NT2/D1 (cell line): ENCODE data around the gene ARMH2.

Experiments
- DNase-seq: peaks from one replicate; pipeline ENCODE4 v3.0.0-alpha.2; 2011; ENCODE audit warnings: low read depth, low spot score
- H3K27me3 ChIP-seq: 2 replicates; pipeline ENCODE4 v1.6.0; 2011; ENCODE audit warnings: mild to moderate bottlenecking; ENCODE audit not compliant: insufficient read length, insufficient read depth
- H3K36me3 ChIP-seq: 2 replicates; pipeline ENCODE4 v1.6.1; 2011; ENCODE audit warnings: mild to moderate bottlenecking, low read length, mixed read lengths; ENCODE audit not compliant: insufficient read depth, insufficient read length
- H3K4me1 ChIP-seq: 2 replicates; pipeline ENCODE4 v1.5.1; 2011; ENCODE audit not compliant: insufficient read depth, insufficient read length
- H3K4me3 ChIP-seq: 2 replicates; pipeline ENCODE4 v1.5.1; 2011; ENCODE audit warnings: low read depth; ENCODE audit not compliant: insufficient read length
- H3K9ac ChIP-seq: 2 replicates; pipeline ENCODE4 v1.6.0; 2011; ENCODE audit warnings: low read depth; ENCODE audit not compliant: insufficient read length
- H3K9me3 ChIP-seq: 2 replicates; pipeline ENCODE4 v1.5.1; 2011; ENCODE audit warnings: mild to moderate bottlenecking, low read length; ENCODE audit not compliant: insufficient read depth
- SUZ12 ChIP-seq: IDR thresholded peaks from 2 replicates; pipeline ENCODE4 v1.6.1; 2011; ENCODE audit not compliant: insufficient read length, insufficient read depth; ENCODE audit errors: extremely low read depth
- YY1 ChIP-seq: IDR thresholded peaks from 2 replicates; pipeline ENCODE4 v1.6.1; 2011; ENCODE audit not compliant: insufficient read length, insufficient read depth
- ZNF274 ChIP-seq: IDR thresholded peaks from 2 replicates; pipeline ENCODE4 v1.6.1; 2011; ENCODE audit warnings: mild to moderate bottlenecking, low read depth, low read length

Gene ARMH2

GRCh38 chr6:24798740-24799540 is at the start of gene ARMH2:
Gene ARMH2 (minus strand): TSS chr6:24798917. CDS start chr6:24798857, 60 bp downstream.
- Histone ChIP-seq H3K36me3 (no peaks in the 10 kb centered on the region), H3K9ac (no peak within 1 kb of the TSS), H3K4me1 (no peaks in the 10 kb centered on the region), H3K27me3 (no peaks in the 10 kb centered on the region), H3K4me3 (no peak within 1 kb of the TSS), H3K9me3 (no peaks in the 10 kb centered on the region; the same call in 1 of the 2 replicates)
- no peak for DNase-seq
- TF ChIP-seq YY1 (no peak), ZNF274 (no peak), SUZ12 (no peak)

- no peaks in the 10 kb centered on the region for H3K36me3 ChIP-seq
- H3K27me3 ChIP-seq = no peaks in the 10 kb centered on the region
- no peak for DNase-seq
- TF ChIP-seq ZNF274 (no peak), YY1 (no peak), SUZ12 (no peak)
- H3K9me3 ChIP-seq = no peaks in the 10 kb centered on the region
- no peak overlapping the region for H3K4me3 ChIP-seq
- no peaks in the 10 kb centered on the region for H3K4me1 ChIP-seq
- no peak overlapping the region for H3K9ac ChIP-seq
Measured at GRCh38 chr6:24848461-24848860, 49.7 kb upstream of the ARMH2 start.

- Histone ChIP-seq H3K27me3 (no peaks in the 10 kb centered on the region), H3K4me3 (no peak overlapping the region), H3K9ac (no peak overlapping the region), H3K9me3 (no peaks in the 10 kb centered on the region), H3K4me1 (no peaks in the 10 kb centered on the region), H3K36me3 (no peaks in the 10 kb centered on the region)
- DNase-seq = no peak
- no peak for TF ChIP-seq YY1
- TF ChIP-seq ZNF274 = no peak
- TF ChIP-seq SUZ12 = no peak
Measured at GRCh38 chr6:24847402-24847801, 48.7 kb upstream of the ARMH2 start.

- no peaks in the 10 kb centered on the region for H3K9me3 ChIP-seq
- no peaks in the 10 kb centered on the region for H3K36me3 ChIP-seq
- TF ChIP-seq YY1 = no peak
Measured at GRCh38 chr6:24845578-24845977, 46.9 kb upstream of the ARMH2 start.

GRCh38 chr6:24844903-24845302 is 46.2 kb upstream of the ARMH2 start:
- H3K4me3 ChIP-seq = no peak overlapping the region
- TF ChIP-seq YY1 = no peak
- no peaks in the 10 kb centered on the region for H3K9me3 ChIP-seq
- H3K4me1 ChIP-seq = no peaks in the 10 kb centered on the region
- no peak for DNase-seq
- H3K36me3 ChIP-seq = no peaks in the 10 kb centered on the region
- no peak overlapping the region for H3K9ac ChIP-seq
- H3K27me3 ChIP-seq = no peaks in the 10 kb centered on the region

More at GRCh38 chr6:24845578-24845977, 46.9 kb upstream of the ARMH2 start:
- Histone ChIP-seq H3K9ac (no peak overlapping the region), H3K4me1 (no peaks in the 10 kb centered on the region), H3K27me3 (no peaks in the 10 kb centered on the region), H3K4me3 (no peak overlapping the region)
- DNase-seq = no peak

- no peaks in the 10 kb centered on the region for H3K4me1 ChIP-seq
- H3K36me3 ChIP-seq = no peaks in the 10 kb centered on the region
- H3K27me3 ChIP-seq = no peaks in the 10 kb centered on the region
- no peak overlapping the region for H3K9ac ChIP-seq
- TF ChIP-seq ZNF274 = no peak
- TF ChIP-seq YY1 = no peak
- TF ChIP-seq SUZ12 = no peak
- H3K9me3 ChIP-seq = no peaks in the 10 kb centered on the region
- DNase-seq = no peak
- H3K4me3 ChIP-seq = no peak overlapping the region
Measured at GRCh38 chr6:24844061-24844460, 45.3 kb upstream of the ARMH2 start.

GRCh38 chr6:24840187-24840586 is 41.5 kb upstream of the ARMH2 start:
- DNase-seq = no peak
- TF ChIP-seq SUZ12 (no peak), YY1 (no peak), ZNF274 (no peak)
- Histone ChIP-seq H3K9ac (no peak overlapping the region), H3K4me3 (no peak overlapping the region), H3K27me3 (no peaks in the 10 kb centered on the region), H3K4me1 (no peaks in the 10 kb centered on the region), H3K36me3 (no peaks in the 10 kb centered on the region), H3K9me3 (no peaks in the 10 kb centered on the region)

- no peak overlapping the region for H3K4me3 ChIP-seq
- no peaks in the 10 kb centered on the region for H3K36me3 ChIP-seq
- no peaks in the 10 kb centered on the region for H3K4me1 ChIP-seq
- H3K27me3 ChIP-seq = no peaks in the 10 kb centered on the region
- TF ChIP-seq YY1 (no peak), ZNF274 (no peak), SUZ12 (no peak)
- no peak for DNase-seq
- H3K9ac ChIP-seq = no peak overlapping the region
- H3K9me3 ChIP-seq = no peaks in the 10 kb centered on the region
Measured at GRCh38 chr6:24838994-24839393, 40.3 kb upstream of the ARMH2 start.
